AG04449 (cell line): ENCODE results near the gene ISM2.
"Not testable (repeated sequence)": the region's sequence is repeated elsewhere in the genome, so short reads cannot be mapped to it uniquely, and the experiment has no call there.

Experiments
- CTCF ChIA-PET: fragments of 350-600 bp; formaldehyde crosslinking; extraction: SDS; loops from one replicate; lab custom pipeline; 2021; ENCODE audit warnings: antibody characterized with exemption; lab: Yijun Ruan, JAX
- POLR2A ChIA-PET: fragments of 400-600, 350-600 bp; formaldehyde crosslinking; extraction: SDS; loops from one replicate; lab custom pipeline; 2020; ENCODE audit warnings: antibody characterized with exemption, inconsistent platforms; lab: Yijun Ruan, JAX
- DNase-seq: peaks from one replicate; pipeline ENCODE4 v3.0.0-alpha.2; 2010; ENCODE audit warnings: low read depth, low spot score
- H3K4me3 ChIP-seq: 2 replicates; pipeline ENCODE4 v1.5.1; 2011; ENCODE audit warnings: low read depth, mild to moderate bottlenecking, control low read depth, low read length
- CTCF ChIP-seq: IDR thresholded peaks from one replicate; pipeline ENCODE4 v1.5.1; 2011; ENCODE audit warnings: mild to moderate bottlenecking, moderate library complexity, low read length, control low read depth, inconsistent platforms; ENCODE audit not compliant: insufficient read depth; ENCODE audit errors: missing control alignments

Gene ISM2

GRCh38 chr14:77542421-77543239 is 44.0 kb upstream of the ISM2 start:
- no peak for TF ChIP-seq CTCF
- H3K4me3 ChIP-seq = no peak overlapping the region
- ChIA-PET POLR2A (no interaction called here), CTCF (interaction anchor here (3.3 kb wide), 1 partner anchor 9 kb away, joined by 25 read pairs; no protein-coding TSS in a partner anchor)
- no peak for DNase-seq

- no peak for TF ChIP-seq CTCF
These were observed 43.3 kb upstream of the ISM2 start for GRCh38 chr14:77541905-77542304.

GRCh38 chr14:77536951-77537350 is 38.3 kb upstream of the ISM2 start:
- DNase-seq, H3K4me3 ChIP-seq, CTCF ChIA-PET: not testable (repeated sequence)
- POLR2A ChIA-PET = interaction anchor here (0.7 kb wide), 1 partner anchor 212 kb away, joined by 4 read pairs; no protein-coding TSS in a partner anchor

More at GRCh38 chr14:77541905-77542304, 43.3 kb upstream of the ISM2 start:
- no peak for DNase-seq
- CTCF ChIA-PET = interaction anchor here (0.6 to 3.3 kb wide), 3 partner anchors 10 to 83 kb away, joined by 3 to 25 read pairs (median 7); no protein-coding TSS in a partner anchor
- H3K4me3 ChIP-seq = no peak overlapping the region
- POLR2A ChIA-PET = no interaction called here

GRCh38 chr14:77531071-77531470 is 32.5 kb upstream of the ISM2 start:
- no peak for DNase-seq
- ChIA-PET CTCF (no interaction called here), POLR2A (no interaction called here)
- no peak for TF ChIP-seq CTCF
- no peak overlapping the region for H3K4me3 ChIP-seq

GRCh38 chr14:77529963-77530362 is 31.3 kb upstream of the ISM2 start:
- no peak for DNase-seq
- TF ChIP-seq CTCF = no peak
- ChIA-PET POLR2A (interaction anchor here (0.6 kb wide), 1 partner anchor 24 kb away, joined by 3 read pairs; no protein-coding TSS in a partner anchor), CTCF (interaction anchor here (0.8 kb wide), 1 partner anchor 8 kb away, joined by 4 read pairs; no protein-coding TSS in a partner anchor)
- H3K4me3 ChIP-seq = no peak overlapping the region

GRCh38 chr14:77529213-77529612 is 30.6 kb upstream of the ISM2 start:
- TF ChIP-seq CTCF = no peak
- no peak for DNase-seq
- ChIA-PET POLR2A (no interaction called here), CTCF (interaction anchor here (0.8 to 1.3 kb wide), 2 partner anchors 9 to 12 kb away, joined by 4 to 5 read pairs; no protein-coding TSS in a partner anchor)
- H3K4me3 ChIP-seq = no peak overlapping the region

DNA sequence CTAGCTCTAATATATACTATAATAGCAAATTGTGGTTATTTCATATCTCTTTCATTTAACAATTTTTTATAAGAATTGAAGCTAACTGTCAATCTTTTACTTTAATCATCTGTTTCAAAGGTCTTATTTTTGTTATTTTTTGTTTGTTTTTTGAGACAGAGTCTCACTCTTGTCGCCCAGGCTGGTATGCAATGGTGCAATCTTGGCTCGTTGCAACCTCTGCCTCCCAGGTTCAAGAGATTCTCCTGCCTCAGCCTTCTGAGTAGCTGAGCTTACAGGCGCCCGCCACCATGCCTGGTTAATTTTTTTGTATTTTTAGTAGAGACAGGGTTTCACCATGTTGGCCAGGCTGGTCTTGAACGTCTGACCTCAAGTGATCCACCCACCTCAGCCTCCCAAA is 30.1 kb upstream of the ISM2 start:
- H3K4me3 ChIP-seq, DNase-seq, POLR2A ChIA-PET: not testable (repeated sequence)
- CTCF ChIA-PET = interaction anchor here (1.2 to 1.3 kb wide), 2 partner anchors 11 to 70 kb away, joined by 3 to 5 read pairs; no protein-coding TSS in a partner anchor
